HUDEP-2 (cell line): ENCODE results near the gene SARM1.
A peak's percentile ranks its signal among the peaks of the same experiment; 100 is the strongest.

ENCODE experiments used
- DNase-seq, 76 experiments: peaks; one replicate each; lab custom pipeline; 2025; ENCODE audit not compliant: unreplicated experiment in 76 of 76; lab: John Stamatoyannopoulos, UW

Gene SARM1

GRCh38 chr17:28340374-28340773 is 31.1 kb upstream of the SARM1 start:
- no peak for DNase-seq

- no peak for DNase-seq
These were observed 30.0 kb upstream of the SARM1 start for GRCh38 chr17:28341516-28341915.

GRCh38 chr17:28342313-28342712 is 29.2 kb upstream of the SARM1 start:
- DNase-seq = no peak

- no peak for DNase-seq
These were observed 28.0 kb upstream of the SARM1 start for GRCh38 chr17:28343491-28343932.

- no peak for DNase-seq
These were observed 27.5 kb upstream of the SARM1 start for GRCh38 chr17:28344011-28344410.

- DNase-seq = no peak
These were observed 27.0 kb upstream of the SARM1 start for GRCh38 chr17:28344435-28344901.

GRCh38 chr17:28345419-28346198 is 25.9 kb upstream of the SARM1 start:
- DNase-seq = no peak

- DNase-seq = no peak
These were observed 25.3 kb upstream of the SARM1 start for GRCh38 chr17:28346199-28346580.

- DNase-seq = no peak
These were observed 24.7 kb upstream of the SARM1 start for GRCh38 chr17:28346746-28347246.

- DNase-seq = no peak
These were observed 24.1 kb upstream of the SARM1 start for GRCh38 chr17:28347261-28347891.

- no peak for DNase-seq
These were observed 22.5 kb upstream of the SARM1 start for GRCh38 chr17:28348979-28349378.

- DNase-seq = no peak
These were observed 21.2 kb upstream of the SARM1 start for GRCh38 chr17:28350271-28350670.

- peak in 75 of 76 experiments; percentile 29 to 95 (median 89) for DNase-seq
These were observed 14.2 kb upstream of the SARM1 start, which contains the start of gene POLDIP2 for GRCh38 chr17:28357061-28357900. Gene POLDIP2 (minus strand): TSS chr17:28357527. CDS start chr17:28357448, 79 bp downstream.

- DNase-seq = no peak
These were observed 13.6 kb upstream of the SARM1 start for GRCh38 chr17:28357901-28358197.

- no peak for DNase-seq
These were observed 8.3 kb upstream of the SARM1 start for GRCh38 chr17:28363186-28363585.

GRCh38 chr17:28363776-28364650 is 7.5 kb upstream of the SARM1 start:
- DNase-seq = no peak

- no peak for DNase-seq
These were observed 6.7 kb upstream of the SARM1 start, which contains the start of gene SEBOX for GRCh38 chr17:28364665-28365363. Gene SEBOX (minus strand): TSS chr17:28365199. CDS start chr17:28365151, 48 bp downstream.

GRCh38 chr17:28365487-28365886 is 6.0 kb upstream of the SARM1 start:
- no peak for DNase-seq

- no peak for DNase-seq
These were observed 4.9 kb upstream of the SARM1 start for GRCh38 chr17:28366605-28367004.
